Activated T-cell treated with anti-CD3 and anti-CD28 coated beads for 48 hours (primary cell): ENCODE results near the gene FMO4.
"Not testable (repeated sequence)": the region's sequence is repeated elsewhere in the genome, so short reads cannot be mapped to it uniquely, and the experiment has no call there.

Experiments
- DNase-seq: peaks from one replicate; pipeline ENCODE4 v3.0.0-alpha.2; 2020; ENCODE audit warnings: low read depth

FMO4 gene

GRCh38 chr1:171334024-171334640 lies 20.1 kb downstream of the FMO4 start:
- no peak for DNase-seq

- DNase-seq, result no peak
Measured at GRCh38 chr1:171335964-171336363, 22.0 kb downstream of the FMO4 start.

GRCh38 chr1:171339345-171339744 lies 25.4 kb downstream of the FMO4 start:
- not testable (repeated sequence) for DNase-seq

GRCh38 chr1:171343727-171344472 lies 29.9 kb downstream of the FMO4 start:
- no peak for DNase-seq

GRCh38 chr1:171344473-171344820 lies 30.5 kb downstream of the FMO4 start:
- no peak for DNase-seq

GRCh38 chr1:171345536-171345935 lies 31.6 kb downstream of the FMO4 start:
- DNase-seq, result no peak

- DNase-seq, result no peak
Measured at GRCh38 chr1:171346881-171347280, 32.9 kb downstream of the FMO4 start.

- no peak for DNase-seq
Measured at GRCh38 chr1:171350594-171350993, 36.6 kb downstream of the FMO4 start.

- no peak for DNase-seq
Measured at GRCh38 chr1:171351961-171352360, 38.0 kb downstream of the FMO4 start.

- DNase-seq, result no peak
Measured at GRCh38 chr1:171352554-171352953, 38.6 kb downstream of the FMO4 start.

GRCh38 chr1:171355727-171356126 lies 41.7 kb downstream of the FMO4 start:
- DNase-seq, result no peak

GRCh38 chr1:171357179-171357578 lies 43.2 kb downstream of the FMO4 start:
- no peak for DNase-seq

- DNase-seq, result not testable (repeated sequence)
Measured at GRCh38 chr1:171359355-171359648, 45.3 kb downstream of the FMO4 start.

GRCh38 chr1:171359731-171360527 lies 45.9 kb downstream of the FMO4 start:
- not testable (repeated sequence) for DNase-seq

- no peak for DNase-seq
Measured at GRCh38 chr1:171366085-171366484, 52.1 kb downstream of the FMO4 start.

- no peak for DNase-seq
Measured at GRCh38 chr1:171366816-171367215, 52.8 kb downstream of the FMO4 start.

- DNase-seq, result no peak
Measured at GRCh38 chr1:171367436-171367835, 53.5 kb downstream of the FMO4 start.

- no peak for DNase-seq
Measured at GRCh38 chr1:171372418-171373084, 58.6 kb downstream of the FMO4 start.

GRCh38 chr1:171373357-171374122 lies 59.6 kb downstream of the FMO4 start:
- not testable (repeated sequence) for DNase-seq

- DNase-seq, result no peak
Measured at GRCh38 chr1:171379846-171380245, 65.9 kb downstream of the FMO4 start.

- DNase-seq, result no peak
Measured at GRCh38 chr1:171381866-171382210, 67.9 kb downstream of the FMO4 start.

- DNase-seq, result no peak
Measured at GRCh38 chr1:171384496-171384895, 70.5 kb downstream of the FMO4 start.
